HG03175 (cell line): ENCODE data around the gene PLXDC2.
A peak's percentile ranks its signal among the peaks of the same experiment; 100 is the strongest.

Experiments used
- ATAC-seq: cut with Tn5 transposase; IDR thresholded peaks from one replicate; pipeline ENCODE4 v1.9.1; 2021; ENCODE audit warnings: mild to moderate bottlenecking, moderate library complexity; ENCODE audit not compliant: unreplicated experiment

PLXDC2 gene

DNA sequence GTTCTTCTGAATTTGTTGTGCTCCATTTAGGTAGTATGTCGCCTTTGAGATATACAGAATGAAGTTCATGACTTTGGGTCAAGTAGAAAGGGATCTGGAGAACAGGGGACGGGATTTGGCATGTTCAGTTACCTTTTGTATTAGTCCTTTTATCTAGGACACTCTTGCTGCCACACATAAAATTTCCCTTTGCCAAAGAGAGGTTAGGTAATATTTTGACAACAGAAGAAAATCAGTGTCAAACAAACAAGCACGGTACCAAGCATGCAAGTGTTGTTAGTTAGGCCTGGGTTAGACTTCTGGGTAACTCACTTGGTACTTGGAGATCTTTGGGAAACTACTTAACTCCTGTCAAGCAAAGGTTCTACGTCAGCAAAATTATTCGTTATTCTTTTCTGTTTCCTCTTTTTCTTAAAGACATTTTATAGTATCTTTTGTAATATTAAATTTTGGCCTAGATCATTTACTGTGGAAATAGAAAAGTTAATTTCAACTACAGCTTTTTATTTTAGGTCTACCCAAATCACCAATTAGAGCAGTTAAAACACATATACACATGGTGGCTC is 116.7 kb downstream of the PLXDC2 start:
- no peak for ATAC-seq

DNA sequence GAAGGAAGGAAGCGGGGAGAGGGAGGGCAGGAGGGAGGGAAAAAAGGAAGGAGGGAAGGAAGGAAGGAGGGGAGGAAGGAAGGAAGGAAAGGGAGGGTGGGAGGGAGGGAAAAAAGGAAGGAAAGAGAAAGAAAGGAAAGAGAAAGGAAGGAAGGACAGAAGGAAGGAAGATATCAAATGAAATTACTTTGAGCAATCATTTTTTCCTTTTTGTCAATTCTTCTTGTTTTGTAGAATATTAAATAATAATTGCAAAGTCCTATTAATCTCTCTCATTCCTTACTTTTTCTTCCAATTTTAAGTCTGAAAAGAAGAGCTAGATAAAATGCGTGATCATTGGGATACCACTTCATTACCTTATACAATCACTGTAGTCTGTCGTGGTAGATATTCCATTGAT is 117.5 kb downstream of the PLXDC2 start:
- ATAC-seq = no peak

DNA sequence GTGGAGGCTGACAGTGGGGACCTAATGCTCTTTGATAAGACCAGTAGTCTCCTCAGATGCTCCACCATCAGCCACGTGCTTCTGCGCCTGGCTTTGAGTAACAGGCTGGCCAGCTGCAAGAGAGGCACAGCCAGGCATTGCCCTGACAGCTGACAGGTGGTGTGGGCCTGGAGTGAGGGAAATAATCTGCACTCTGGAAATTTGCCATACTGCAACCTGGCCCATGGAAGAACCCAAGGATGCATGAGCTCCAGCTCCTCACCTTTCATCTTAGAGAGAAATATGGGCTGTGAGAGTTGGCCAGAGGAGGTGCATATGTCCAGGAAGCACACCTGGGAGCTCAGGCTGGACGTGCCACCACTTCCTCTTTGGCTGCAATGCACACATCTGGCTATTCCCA is 118.9 kb downstream of the PLXDC2 start:
- no peak for ATAC-seq

GRCh38 chr10:19936289-19936688 is 120.1 kb downstream of the PLXDC2 start:
- no peak for ATAC-seq

GRCh38 chr10:19937989-19938388 is 121.8 kb downstream of the PLXDC2 start:
- no peak for ATAC-seq

DNA sequence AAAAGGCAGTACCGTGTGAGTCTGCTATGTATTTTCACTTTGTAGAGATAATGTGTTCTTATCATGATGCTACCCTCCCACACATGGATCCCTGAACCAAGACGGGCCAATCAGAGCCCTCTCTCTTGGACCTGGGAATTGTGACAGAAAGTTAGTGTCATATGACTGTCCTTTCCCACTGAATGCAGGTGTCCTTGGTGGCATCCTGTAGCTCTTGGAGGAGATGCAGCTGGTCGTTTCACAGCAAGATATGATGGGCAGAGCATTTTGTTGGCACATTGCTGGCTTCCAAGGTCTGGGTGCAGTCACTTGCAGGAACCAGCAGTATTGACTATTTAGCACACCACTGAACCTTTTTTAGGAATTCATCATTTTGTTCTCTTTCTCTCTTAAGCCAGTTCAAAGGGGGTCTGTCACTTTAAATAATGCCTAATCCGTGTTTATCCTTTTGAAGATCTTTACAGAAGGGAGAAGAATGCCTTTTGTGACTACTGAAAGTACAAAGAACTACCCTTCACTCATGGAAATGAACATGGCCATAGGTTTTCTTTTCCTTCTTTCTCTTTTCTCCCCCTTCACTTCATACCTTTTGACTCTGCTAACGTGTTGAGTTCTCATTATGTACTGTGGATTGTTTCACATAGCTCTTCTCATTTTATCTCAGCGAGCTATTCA is 125.1 kb downstream of the PLXDC2 start:
- ATAC-seq = no peak

DNA sequence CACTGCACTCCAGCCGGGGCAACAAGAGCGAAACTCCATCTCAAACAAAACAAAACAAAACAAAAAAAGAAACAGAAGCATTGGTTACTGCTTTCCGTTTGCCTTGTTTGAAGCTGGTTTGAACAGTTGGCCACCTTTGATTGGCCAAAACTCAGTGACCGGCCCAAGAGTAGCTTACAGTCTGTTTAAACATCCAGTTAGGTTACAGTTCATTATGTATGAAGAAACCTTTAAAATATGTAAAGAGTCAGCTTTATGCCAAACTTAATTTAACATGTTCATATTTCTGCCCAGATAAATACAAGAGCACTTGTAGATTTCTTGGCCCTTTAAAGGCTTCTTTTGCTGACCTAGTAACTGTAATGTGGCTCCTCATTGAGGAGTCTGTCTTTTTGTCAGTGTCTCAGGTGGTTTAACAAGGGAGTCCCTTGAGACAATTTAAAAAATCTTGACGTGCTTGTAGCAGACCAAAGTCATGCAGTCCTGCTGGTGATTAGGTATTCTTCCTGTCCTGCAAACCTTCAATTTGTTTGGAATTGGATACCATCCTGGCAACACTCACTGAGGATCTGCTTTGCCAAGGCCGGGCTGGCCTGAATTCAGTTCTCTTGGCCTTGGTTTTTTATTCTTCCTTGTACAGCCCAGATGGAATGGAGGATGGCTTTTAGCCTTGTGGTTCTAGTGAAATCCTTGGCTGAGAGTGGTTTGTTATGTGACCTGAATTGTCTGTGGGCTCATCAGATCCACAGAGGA is 128.9 kb downstream of the PLXDC2 start:
- no peak for ATAC-seq

DNA sequence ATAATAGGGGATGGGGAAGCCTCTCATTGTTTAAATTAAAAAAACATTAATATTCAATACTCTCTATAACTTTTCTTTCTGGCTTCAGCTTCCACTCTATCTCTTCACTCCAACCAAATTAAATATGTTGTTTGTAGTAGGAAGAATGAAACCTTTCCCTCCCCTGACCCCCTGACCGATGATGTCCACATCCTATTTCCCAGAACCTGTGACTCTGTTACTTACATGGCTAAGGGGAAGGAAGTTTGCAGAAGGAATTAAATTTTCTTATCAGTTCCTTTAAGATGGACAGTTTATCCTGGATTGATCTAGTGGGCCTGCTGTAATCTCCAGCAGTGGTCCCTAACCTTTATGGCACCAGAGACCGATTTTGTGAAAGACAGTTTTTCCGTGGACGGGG is 130.0 kb downstream of the PLXDC2 start:
- ATAC-seq = no peak

DNA sequence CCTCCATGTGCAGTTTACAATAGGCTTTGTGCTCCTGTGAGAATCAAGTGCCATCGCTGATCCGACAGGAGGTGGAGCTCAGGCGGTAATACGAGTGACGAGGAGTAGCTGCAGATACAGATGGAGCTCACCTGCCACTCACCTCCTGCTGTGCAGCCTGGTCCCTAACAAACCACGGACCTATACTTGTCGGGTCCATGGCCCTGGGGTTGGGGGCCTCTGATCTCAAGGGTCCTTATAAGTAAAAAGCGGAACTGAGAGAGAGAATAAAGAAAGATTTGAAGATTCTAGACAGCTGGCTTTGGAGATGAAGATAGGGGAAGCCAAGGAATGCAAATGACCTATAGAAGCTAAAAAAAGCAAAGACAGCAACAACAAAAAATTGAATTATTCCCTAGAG is 130.6 kb downstream of the PLXDC2 start:
- ATAC-seq = peak; percentile 59

- peak; percentile 37 for ATAC-seq
These were observed 131.0 kb downstream of the PLXDC2 start for GRCh38 chr10:19947215-19947614.

DNA sequence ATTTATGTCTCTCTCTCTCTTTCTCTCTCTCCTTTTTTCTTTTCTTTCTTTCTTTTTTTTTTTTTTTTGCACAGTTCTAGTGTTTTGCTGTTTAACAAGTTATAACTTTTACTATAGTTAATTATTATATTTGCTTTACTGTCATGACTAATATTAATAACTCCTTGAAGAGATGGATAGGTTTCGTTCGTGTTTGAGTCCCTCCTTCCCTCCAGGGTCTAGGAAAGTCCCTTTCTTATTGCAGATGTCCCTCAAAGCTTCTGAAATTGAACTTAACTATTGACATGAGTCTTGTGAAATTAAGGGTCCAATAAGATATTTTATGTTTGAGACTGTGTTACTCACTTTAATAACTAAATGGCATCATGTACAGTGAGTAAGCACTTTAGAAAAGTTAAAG is 131.4 kb downstream of the PLXDC2 start:
- peak; percentile 64 for ATAC-seq

DNA sequence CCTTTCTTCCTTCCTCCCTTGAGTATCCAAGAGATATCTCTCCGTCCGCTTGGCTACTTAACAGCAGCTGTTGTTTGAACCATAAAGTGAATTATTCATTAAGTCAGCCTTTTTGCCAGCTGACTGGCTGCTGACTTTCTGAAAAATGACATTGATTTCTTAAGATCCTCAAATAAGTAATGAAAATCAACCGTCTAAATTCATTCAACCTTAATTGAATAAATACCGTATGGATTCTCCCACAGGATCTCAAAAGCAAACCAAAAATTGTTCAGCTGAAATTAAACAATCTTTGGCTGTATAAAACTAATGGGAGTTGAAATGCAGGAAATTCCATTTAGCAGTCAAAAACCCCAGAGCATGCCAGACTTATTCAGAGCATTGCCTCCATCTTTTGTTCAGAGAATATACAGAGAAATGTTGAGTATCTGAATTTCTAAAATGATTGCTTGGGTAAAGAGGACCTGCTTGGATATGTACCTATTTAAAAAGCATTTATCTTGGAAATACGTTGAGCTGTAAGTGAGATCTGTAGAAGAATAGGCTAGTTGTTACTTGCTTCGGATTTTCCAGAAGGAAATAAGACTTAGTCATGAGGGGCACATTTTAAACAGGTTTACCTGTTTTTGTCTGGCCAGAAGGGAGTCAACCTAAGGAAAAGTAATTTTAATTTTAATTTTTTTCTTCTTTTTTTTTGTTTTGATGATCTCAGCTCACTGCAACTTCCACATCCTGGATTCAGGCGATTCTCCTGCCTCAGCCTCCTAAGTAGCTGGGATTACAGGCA is 136.2 kb downstream of the PLXDC2 start:
- no peak for ATAC-seq

DNA sequence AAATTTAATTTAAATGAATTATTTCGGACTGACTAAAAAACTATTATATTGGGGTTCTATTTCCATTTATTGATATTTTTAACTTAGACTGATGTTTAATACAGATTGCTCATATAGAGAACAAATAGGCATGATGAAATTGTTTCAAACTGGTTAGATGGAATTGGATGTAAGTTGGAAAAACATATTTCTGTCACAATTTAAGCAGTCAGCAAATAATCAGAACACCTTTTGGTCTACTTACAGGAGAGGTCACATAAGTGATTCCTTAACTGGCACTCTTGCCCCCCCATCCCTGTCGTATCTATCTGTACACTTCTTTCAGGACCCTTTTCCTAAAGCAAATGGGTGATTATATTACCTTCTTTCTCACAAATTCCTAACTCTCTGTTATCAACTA is 138.4 kb downstream of the PLXDC2 start:
- no peak for ATAC-seq

- ATAC-seq = no peak
These were observed 140.3 kb downstream of the PLXDC2 start for GRCh38 chr10:19956516-19957032.

- ATAC-seq = peak; percentile 99
These were observed 142.6 kb downstream of the PLXDC2 start for GRCh38 chr10:19958787-19959186.

- ATAC-seq = no peak
These were observed 145.1 kb downstream of the PLXDC2 start for GRCh38 chr10:19961076-19962053.

DNA sequence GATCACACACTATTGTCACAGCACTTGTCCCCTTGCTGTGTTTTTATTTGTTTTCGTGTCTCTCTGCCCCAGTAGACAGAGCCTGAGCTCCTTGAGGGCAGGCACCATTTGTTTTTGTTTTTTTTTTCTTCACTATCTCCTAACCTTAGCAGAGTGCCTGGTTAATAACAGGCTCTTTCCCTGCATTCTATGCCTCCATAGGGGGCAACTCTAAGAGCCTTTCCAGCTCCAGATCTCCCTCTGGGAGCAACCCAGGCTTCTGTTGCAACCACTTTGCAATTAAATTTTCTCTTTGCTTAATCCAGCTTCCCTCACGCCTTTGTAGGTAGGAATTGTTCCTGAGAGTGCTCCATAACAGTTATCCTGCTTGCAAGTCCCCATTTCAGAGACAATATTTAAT is 148.4 kb downstream of the PLXDC2 start:
- no peak for ATAC-seq

DNA sequence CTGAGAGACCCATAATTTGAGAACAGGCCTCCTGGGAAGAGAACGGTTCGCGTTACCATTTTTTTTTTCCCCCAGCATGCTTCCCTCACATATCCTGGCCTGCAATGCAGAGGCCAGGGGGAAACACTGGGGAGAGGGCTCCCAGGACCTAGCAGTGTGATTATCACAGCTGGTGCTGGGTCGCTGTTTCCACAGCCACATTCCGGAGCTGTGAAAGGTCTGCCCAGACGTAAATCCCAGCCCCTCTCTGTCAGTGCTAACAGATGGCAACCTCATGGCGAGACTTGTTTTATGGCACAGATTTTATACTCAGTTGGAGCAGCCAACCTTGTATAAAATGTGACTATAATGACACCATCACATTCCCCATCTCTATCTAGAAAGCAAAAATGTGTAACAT is 150.5 kb downstream of the PLXDC2 start:
- no peak for ATAC-seq

- ATAC-seq = no peak
These were observed 151.7 kb downstream of the PLXDC2 start for GRCh38 chr10:19967981-19968380.

GRCh38 chr10:19968745-19969144 is 152.5 kb downstream of the PLXDC2 start:
- ATAC-seq = no peak
